IPS-20b (cell line): Measurements from ENCODE around the gene PI16.
"Not testable (repeated sequence)": the region's sequence is repeated elsewhere in the genome, so short reads cannot be mapped to it uniquely, and the experiment has no call there.

Experiments
- H3K27ac ChIP-seq: one replicate; pipeline ENCODE4 v1.5.1; 2013; ENCODE audit warnings: low read length
- H3K27me3 ChIP-seq: 2 replicates; pipeline ENCODE4 v1.6.1; 2013; ENCODE audit warnings: mild to moderate bottlenecking, low read length, inconsistent platforms; ENCODE audit not compliant: insufficient read depth
- H3K36me3 ChIP-seq: 2 replicates; pipeline ENCODE4 v1.6.1; 2013; ENCODE audit warnings: low read depth, mild to moderate bottlenecking, inconsistent platforms, low read length, moderate library complexity; ENCODE audit not compliant: insufficient read depth
- H3K4me1 ChIP-seq: 2 replicates; pipeline ENCODE4 v1.6.1; 2013; ENCODE audit warnings: mild to moderate bottlenecking, control low read depth, inconsistent platforms, low read length, moderate library complexity; ENCODE audit not compliant: insufficient read depth
- H3K4me3 ChIP-seq: 2 replicates; pipeline ENCODE4 v1.5.1; 2013; ENCODE audit warnings: mild to moderate bottlenecking, low read length, inconsistent platforms
- H3K9ac ChIP-seq: 2 replicates; pipeline ENCODE4 v1.6.1; 2013; ENCODE audit warnings: low read depth, mild to moderate bottlenecking, inconsistent platforms, low read length, moderate library complexity
- H3K9me3 ChIP-seq: 2 replicates; pipeline ENCODE4 v1.6.1; 2013; ENCODE audit warnings: mild to moderate bottlenecking, low read depth, low read length, inconsistent platforms; ENCODE audit not compliant: insufficient read depth

The PI16 gene

DNA sequence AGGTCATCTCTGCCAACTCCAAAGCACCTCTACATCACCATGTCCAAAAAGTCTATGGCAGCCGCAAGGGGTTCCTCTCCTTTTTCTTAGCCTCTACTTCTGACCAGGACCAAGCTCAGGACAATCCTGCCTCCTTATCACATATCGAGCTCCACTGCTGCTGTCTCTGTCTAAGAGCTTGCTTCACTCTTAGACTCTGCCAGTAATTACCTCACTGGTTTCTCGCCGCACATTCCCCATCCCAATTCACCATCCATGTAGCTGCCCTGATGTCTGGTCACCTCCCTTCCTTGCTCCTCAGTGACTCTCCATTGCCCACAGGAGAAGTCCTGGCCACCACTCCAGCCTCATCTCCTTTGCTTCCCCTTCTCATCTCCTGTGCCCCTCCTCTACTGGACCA is 24.1 kb upstream of the PI16 start:
- H3K27ac ChIP-seq = no peak overlapping the region
- H3K36me3 ChIP-seq = no peaks in the 10 kb centered on the region
- H3K9me3 ChIP-seq = no peaks in the 10 kb centered on the region
- no peak overlapping the region for H3K9ac ChIP-seq
- no peak overlapping the region for H3K4me3 ChIP-seq
- no peaks in the 10 kb centered on the region for H3K27me3 ChIP-seq
- no peaks in the 10 kb centered on the region for H3K4me1 ChIP-seq

GRCh38 chr6:36933102-36933501 is 21.4 kb upstream of the PI16 start:
- Histone ChIP-seq H3K27ac (no peak overlapping the region), H3K9me3 (no peaks in the 10 kb centered on the region), H3K4me3 (no peak overlapping the region), H3K36me3 (no peaks in the 10 kb centered on the region), H3K27me3 (no peaks in the 10 kb centered on the region), H3K4me1 (no peaks in the 10 kb centered on the region), H3K9ac (no peak overlapping the region)

GRCh38 chr6:36933519-36933918 is 21.0 kb upstream of the PI16 start:
- Histone ChIP-seq H3K36me3 (no peaks in the 10 kb centered on the region), H3K9me3 (no peaks in the 10 kb centered on the region), H3K27ac (no peak overlapping the region), H3K27me3 (no peaks in the 10 kb centered on the region), H3K4me1 (no peaks in the 10 kb centered on the region), H3K4me3 (no peak overlapping the region), H3K9ac (no peak overlapping the region)

GRCh38 chr6:36934901-36935300 is 19.6 kb upstream of the PI16 start:
- H3K27ac ChIP-seq = no peak overlapping the region
- no peaks in the 10 kb centered on the region for H3K9me3 ChIP-seq
- no peaks in the 10 kb centered on the region for H3K27me3 ChIP-seq
- H3K4me1 ChIP-seq = no peaks in the 10 kb centered on the region
- H3K36me3 ChIP-seq = no peaks in the 10 kb centered on the region
- no peak overlapping the region for H3K4me3 ChIP-seq
- H3K9ac ChIP-seq = no peak overlapping the region

DNA sequence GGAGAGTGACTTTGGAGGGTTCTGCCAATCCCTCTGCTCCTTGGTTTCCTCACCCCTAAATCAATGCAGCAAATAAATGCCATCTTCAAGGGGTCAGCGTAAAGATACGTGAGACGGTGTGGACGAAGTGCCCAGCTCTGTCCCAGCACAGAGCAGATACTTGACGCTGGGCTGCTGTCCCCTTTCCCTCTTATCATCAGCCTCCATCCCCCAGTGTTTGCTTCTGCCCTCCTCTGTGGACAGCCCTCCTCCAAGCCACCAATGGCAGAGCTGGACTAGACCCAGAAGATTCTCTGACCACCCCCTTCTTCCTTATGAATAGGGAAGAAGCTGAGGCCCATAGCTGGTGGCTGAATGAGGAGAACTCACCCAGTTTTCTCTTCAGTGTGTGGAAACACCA is 17.7 kb upstream of the PI16 start:
- H3K9me3 ChIP-seq = 0 out of 2 replicates have a peak, but pooled peaks cover 3% of the 10 kb centered on the region
- H3K27ac ChIP-seq = no peak overlapping the region
- no peaks in the 10 kb centered on the region for H3K4me1 ChIP-seq
- H3K27me3 ChIP-seq = no peaks in the 10 kb centered on the region
- H3K9ac ChIP-seq = no peak overlapping the region
- no peaks in the 10 kb centered on the region for H3K36me3 ChIP-seq
- no peak overlapping the region for H3K4me3 ChIP-seq

DNA sequence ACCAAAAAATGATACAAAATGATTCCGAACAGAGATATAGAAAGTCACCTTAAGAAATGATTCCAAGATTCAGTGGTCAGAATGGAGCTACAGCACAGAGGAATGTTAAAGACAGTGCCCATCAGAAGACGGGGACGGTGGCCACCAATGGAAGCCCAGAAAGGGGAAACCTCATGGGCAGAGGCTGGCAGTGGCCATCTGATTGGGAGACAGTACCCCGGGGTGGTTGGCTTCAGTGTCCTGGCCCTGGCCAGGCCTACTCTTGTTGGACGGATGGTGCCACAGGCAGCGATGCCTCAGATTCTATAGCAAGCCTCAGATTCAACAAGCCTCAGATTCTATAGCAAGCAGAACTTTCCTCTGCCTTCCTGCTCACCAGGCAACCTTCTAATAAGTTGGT is 16.6 kb upstream of the PI16 start:
- no peak overlapping the region for H3K4me3 ChIP-seq
- H3K27me3 ChIP-seq = no peaks in the 10 kb centered on the region
- H3K4me1 ChIP-seq = no peaks in the 10 kb centered on the region
- H3K36me3 ChIP-seq = no peaks in the 10 kb centered on the region
- H3K27ac ChIP-seq = no peak overlapping the region
- H3K9ac ChIP-seq = no peak overlapping the region
- H3K9me3 ChIP-seq = 0 out of 2 replicates have a peak, but pooled peaks cover 3% of the 10 kb centered on the region

- Histone ChIP-seq H3K9ac (no peak overlapping the region), H3K27me3 (no peaks in the 10 kb centered on the region), H3K4me3 (no peak overlapping the region), H3K36me3 (no peaks in the 10 kb centered on the region), H3K9me3 (0 out of 2 replicates have a peak, but pooled peaks cover 3% of the 10 kb centered on the region), H3K27ac (no peak overlapping the region), H3K4me1 (no peaks in the 10 kb centered on the region)
Measured at GRCh38 chr6:36938536-36938935, 16.0 kb upstream of the PI16 start.

DNA sequence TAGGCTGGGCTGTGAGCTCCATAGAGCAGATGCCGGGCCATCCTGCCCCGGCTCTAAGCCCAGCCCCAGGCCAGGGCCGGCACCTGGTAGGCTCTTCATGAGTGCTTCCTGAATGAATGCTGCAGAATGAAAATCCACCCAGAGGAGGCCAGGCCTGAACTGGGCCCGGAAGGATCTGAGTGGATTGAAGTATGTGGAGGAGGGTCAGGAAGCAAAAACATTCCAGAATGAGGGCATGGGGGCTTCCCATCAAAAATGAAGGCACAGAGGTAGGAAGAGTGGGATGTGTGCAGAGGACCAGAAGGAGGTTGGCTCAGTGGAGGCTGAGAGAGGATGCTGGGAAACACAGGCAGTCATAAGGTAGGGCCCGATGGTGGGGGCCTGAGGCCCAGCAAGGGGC is 15.5 kb upstream of the PI16 start:
- not testable (repeated sequence) for H3K9me3 ChIP-seq, H3K27ac ChIP-seq, H3K36me3 ChIP-seq, H3K9ac ChIP-seq, H3K4me3 ChIP-seq, H3K27me3 ChIP-seq, H3K4me1 ChIP-seq

DNA sequence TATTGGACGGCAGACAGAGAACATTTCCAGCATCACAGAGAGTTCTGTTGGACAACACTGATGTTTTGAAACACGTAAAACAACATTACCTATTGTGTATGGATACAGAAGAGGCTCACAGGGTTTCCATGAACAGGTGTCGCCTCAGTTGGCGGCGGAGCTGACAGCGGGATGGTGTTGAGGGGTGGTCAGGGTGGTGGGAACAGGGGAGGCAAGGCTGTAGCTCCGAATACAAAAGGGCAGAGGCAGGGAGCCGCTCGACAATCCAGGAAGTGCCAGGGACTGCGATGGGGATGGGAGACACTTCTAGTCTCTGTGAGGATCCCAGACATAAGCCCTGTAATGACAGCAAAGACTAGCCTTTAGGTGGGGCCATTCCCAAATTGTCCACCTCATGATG is 14.5 kb upstream of the PI16 start:
- no peaks in the 10 kb centered on the region for H3K4me1 ChIP-seq
- H3K9me3 ChIP-seq = 0 out of 2 replicates have a peak, but pooled peaks cover 3% of the 10 kb centered on the region

DNA sequence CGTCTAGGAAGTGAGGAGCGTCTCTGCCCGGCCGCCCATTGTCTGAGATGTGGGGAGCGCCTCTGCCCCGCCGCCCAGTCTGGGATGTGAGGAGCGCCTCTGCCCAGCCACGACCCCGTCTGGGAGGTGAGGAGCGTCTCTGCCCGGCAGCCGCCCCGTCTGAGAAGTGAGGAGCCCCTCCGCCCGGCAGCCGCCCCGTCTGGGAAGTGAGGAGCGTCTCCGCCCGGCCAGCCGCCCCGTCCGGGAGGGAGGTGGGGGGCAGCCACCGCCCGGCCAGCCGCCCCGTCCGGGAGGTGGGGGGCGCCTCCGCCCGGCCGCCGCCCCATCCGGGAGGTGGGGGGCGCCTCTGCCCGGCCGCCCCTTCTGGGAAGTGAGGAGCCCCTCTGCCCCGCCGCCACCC is 13.0 kb upstream of the PI16 start:
- H3K4me3 ChIP-seq, H3K36me3 ChIP-seq, H3K27me3 ChIP-seq, H3K4me1 ChIP-seq, H3K9ac ChIP-seq, H3K9me3 ChIP-seq, H3K27ac ChIP-seq: not testable (repeated sequence)

More for the DNA sequence above, 14.5 kb upstream of the PI16 start:
- Histone ChIP-seq H3K27me3 (no peaks in the 10 kb centered on the region), H3K9ac (no peak overlapping the region), H3K36me3 (no peaks in the 10 kb centered on the region), H3K4me3 (no peak overlapping the region), H3K27ac (no peak overlapping the region)

DNA sequence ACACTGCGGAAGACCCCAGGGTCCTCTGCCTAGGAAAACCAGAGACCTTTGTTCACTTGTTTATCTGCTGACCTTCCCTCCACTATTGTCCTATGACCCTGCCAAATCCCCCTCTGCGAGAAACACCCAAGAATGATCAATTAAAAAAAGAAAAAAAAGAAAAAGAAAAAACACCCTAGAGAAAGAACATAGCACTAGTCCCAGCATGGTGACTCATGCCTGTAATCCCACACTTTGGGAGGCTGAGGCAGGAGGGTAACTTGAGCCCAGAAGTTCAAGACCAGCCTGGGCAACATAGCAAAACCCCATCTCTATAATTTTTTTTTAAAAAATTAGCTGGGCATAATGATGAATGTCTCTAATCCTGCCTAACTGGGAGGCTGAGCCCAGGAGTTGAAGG is 12.2 kb upstream of the PI16 start:
- H3K4me1 ChIP-seq, H3K27me3 ChIP-seq, H3K9me3 ChIP-seq, H3K9ac ChIP-seq, H3K4me3 ChIP-seq, H3K36me3 ChIP-seq, H3K27ac ChIP-seq: not testable (repeated sequence)

DNA sequence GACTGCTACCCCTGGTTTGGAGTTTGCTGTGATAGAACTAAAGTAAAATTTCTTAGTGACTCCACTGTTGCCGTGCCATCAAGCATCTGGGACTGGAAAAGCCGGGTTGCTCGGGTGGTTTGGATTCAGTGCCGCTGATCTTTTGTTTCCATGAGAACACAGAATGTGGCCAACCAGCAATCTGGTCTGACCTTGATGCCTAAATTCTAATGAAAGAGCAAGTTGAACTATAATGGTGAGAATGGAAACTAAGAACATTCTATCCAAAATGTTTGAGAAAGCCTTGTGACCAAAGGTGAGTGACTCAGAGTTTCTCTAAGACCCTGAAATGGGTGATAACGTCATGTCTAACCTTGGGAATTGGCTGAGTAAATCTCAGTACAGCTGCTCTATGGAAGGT is 9.9 kb upstream of the PI16 start:
- H3K36me3 ChIP-seq = no peaks in the 10 kb centered on the region

GRCh38 chr6:36945301-36945700 is 9.2 kb upstream of the PI16 start:
- H3K27ac ChIP-seq = no peak overlapping the region
- H3K27me3 ChIP-seq = no peaks in the 10 kb centered on the region
- H3K9ac ChIP-seq = no peak overlapping the region
- H3K9me3 ChIP-seq = 0 out of 2 replicates have a peak, but pooled peaks cover 3% of the 10 kb centered on the region
- peaks cover 12% of the 10 kb centered on the region for H3K4me1 ChIP-seq
- H3K4me3 ChIP-seq = no peak overlapping the region
- no peaks in the 10 kb centered on the region for H3K36me3 ChIP-seq

More for the DNA sequence above, 9.9 kb upstream of the PI16 start:
- H3K4me3 ChIP-seq = no peak overlapping the region
- no peaks in the 10 kb centered on the region for H3K27me3 ChIP-seq
- H3K9ac ChIP-seq = no peak overlapping the region
- no peak overlapping the region for H3K27ac ChIP-seq
- peaks cover 5% of the 10 kb centered on the region for H3K4me1 ChIP-seq
- H3K9me3 ChIP-seq = 0 out of 2 replicates have a peak, but pooled peaks cover 3% of the 10 kb centered on the region
